Skeletal muscle tissue (tissue), 4 donors: ENCODE results near the gene GSK3B. TPM values are rescaled to one million over a fixed set of nuclear protein-coding genes. Genes with fewer than 3 reads are reported as not detected.

Source experiments
- H3K27ac ChIP-seq: one replicate; pipeline ENCODE4 v1.7.0; 2013; ENCODE audit warnings: mild to moderate bottlenecking, low read depth, low read length, inconsistent platforms
- H3K27me3 ChIP-seq, 3 donors: one replicate each; pipeline ENCODE4 v1.7.0; 2013; ENCODE audit warnings: low read length in 3 of 3; ENCODE audit not compliant: control insufficient read depth in 3 of 3, insufficient read depth in 3 of 3
- H3K36me3 ChIP-seq, 3 donors: one replicate each; pipeline ENCODE4 v1.7.0; 2013; ENCODE audit warnings: low read length in 3 of 3; ENCODE audit not compliant: control insufficient read depth in 3 of 3, insufficient read depth in 3 of 3
- H3K4me1 ChIP-seq, 3 donors: one replicate each; pipeline ENCODE4 v1.7.0; 2013; ENCODE audit warnings: low read length in 3 of 3, mild to moderate bottlenecking in 3 of 3; ENCODE audit not compliant: control insufficient read depth in 3 of 3, insufficient read depth in 3 of 3
- H3K4me3 ChIP-seq, 3 donors: one replicate each; pipeline ENCODE4 v1.7.0; 2013; ENCODE audit warnings: low read length in 3 of 3
- H3K9ac ChIP-seq, 3 donors: one replicate each; pipeline ENCODE4 v1.7.0; 2013; ENCODE audit warnings: low read length in 3 of 3, mild to moderate bottlenecking in 3 of 3, moderate library complexity in 2 of 3, low read depth in 1 of 3
- H3K9me3 ChIP-seq, 3 donors: one replicate each; pipeline ENCODE4 v1.7.0; 2013; ENCODE audit warnings: low read length in 3 of 3; ENCODE audit not compliant: control insufficient read depth in 3 of 3
- total RNA-seq: library from RNA; depleted of rRNA; stranded (reverse); fragments of >200 nt; gene quantifications from one replicate; pipeline ENCODE4 v1.2.3, GENCODE V29; 2014
- donor health status: Osteomylitis.

GSK3B gene
- total RNA-seq, 1 donor from 2014 or later: 30.3 TPM

DNA sequence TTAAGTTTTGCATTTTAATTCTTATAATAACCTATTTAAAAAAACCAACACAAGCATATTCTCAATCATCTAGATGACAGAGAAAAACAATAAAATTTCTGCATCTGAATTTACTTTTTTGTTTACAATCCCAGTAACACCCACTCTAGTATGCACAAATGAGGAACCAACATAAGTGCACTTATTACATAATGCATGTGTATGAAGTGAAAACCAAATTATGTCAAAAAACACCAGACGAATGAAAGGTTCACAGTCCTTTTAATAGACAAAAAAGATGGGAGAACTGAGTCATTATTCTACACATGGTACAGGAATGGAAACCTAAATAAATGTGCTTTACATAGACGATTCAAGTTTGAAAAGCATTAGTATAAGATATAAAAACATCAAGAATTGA lies 220.6 kb downstream of the GSK3B start:
- no peak overlapping the region for H3K4me3 ChIP-seq
- no peaks in the 10 kb centered on the region for H3K36me3 ChIP-seq
- no peak overlapping the region for H3K27ac ChIP-seq
- H3K27me3 ChIP-seq: no peaks in the 10 kb centered on the region
- no peaks in the 10 kb centered on the region for H3K4me1 ChIP-seq
- H3K9me3 ChIP-seq: no peaks in the 10 kb centered on the region
- no peak overlapping the region for H3K9ac ChIP-seq

GRCh38 chr3:119872773-119873172 lies 221.5 kb downstream of the GSK3B start:
- Histone ChIP-seq H3K27ac (no peak overlapping the region), H3K27me3 (no peaks in the 10 kb centered on the region), H3K36me3 (no peaks in the 10 kb centered on the region), H3K4me1 (no peaks in the 10 kb centered on the region), H3K4me3 (no peak overlapping the region), H3K9ac (no peak overlapping the region), H3K9me3 (no peaks in the 10 kb centered on the region)

DNA sequence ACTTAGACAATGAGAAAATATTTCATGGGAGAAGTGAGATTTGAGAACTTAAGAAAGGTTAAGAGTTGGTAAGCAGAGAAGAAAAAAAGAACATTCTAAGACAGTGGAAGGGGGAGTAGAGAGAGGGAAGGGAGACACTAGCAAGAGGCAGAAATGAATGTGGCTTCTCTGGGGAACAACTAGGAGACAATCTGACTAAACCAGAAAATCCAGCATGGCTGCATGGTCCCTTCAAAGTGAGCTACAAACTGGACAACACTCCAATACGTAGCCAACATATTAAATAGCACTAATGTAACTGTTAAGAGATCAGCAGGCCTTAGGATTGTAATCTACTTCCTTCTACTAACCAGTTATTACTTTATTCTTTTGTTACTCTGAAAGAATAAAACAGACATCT lies 222.7 kb downstream of the GSK3B start:
- H3K4me1 ChIP-seq: no peaks in the 10 kb centered on the region
- H3K4me3 ChIP-seq: no peak overlapping the region
- no peak overlapping the region for H3K27ac ChIP-seq
- H3K9ac ChIP-seq: no peak overlapping the region
- H3K27me3 ChIP-seq: no peaks in the 10 kb centered on the region
- no peaks in the 10 kb centered on the region for H3K36me3 ChIP-seq
- H3K9me3 ChIP-seq: no peaks in the 10 kb centered on the region

GRCh38 chr3:119870512-119870911 lies 223.7 kb downstream of the GSK3B start:
- H3K4me3 ChIP-seq: no peak overlapping the region
- H3K36me3 ChIP-seq: no peaks in the 10 kb centered on the region
- H3K9me3 ChIP-seq: no peaks in the 10 kb centered on the region
- H3K9ac ChIP-seq: no peak overlapping the region
- H3K27ac ChIP-seq: no peak overlapping the region
- no peaks in the 10 kb centered on the region for H3K27me3 ChIP-seq
- no peaks in the 10 kb centered on the region for H3K4me1 ChIP-seq

DNA sequence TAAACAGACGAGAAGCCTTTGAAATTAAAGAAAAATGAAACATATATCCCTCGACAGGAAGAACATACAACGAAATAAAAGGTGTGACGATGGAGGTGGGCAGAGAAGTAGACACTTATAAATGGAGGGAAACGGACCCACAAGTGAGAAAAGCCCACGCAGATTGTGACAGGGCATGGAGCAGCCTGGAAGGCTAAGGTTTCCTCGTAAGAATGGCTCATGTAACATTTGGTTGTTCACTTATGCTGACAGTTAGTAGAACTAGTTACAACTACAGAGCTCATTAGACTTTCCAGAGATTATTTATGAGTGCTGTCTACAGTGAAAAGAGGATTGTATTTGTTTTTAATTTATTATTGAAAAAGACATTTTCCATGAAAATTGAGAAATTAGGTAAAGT lies 229.8 kb downstream of the GSK3B start:
- Histone ChIP-seq H3K36me3 (peaks cover 8 to 13% (median 10%) of the 10 kb centered on the region in 3 donors), H3K27me3 (no peaks in the 10 kb centered on the region), H3K9me3 (no peaks in the 10 kb centered on the region), H3K27ac (no peak overlapping the region), H3K9ac (no peak overlapping the region), H3K4me1 (no peaks in the 10 kb centered on the region), H3K4me3 (no peak overlapping the region)

DNA sequence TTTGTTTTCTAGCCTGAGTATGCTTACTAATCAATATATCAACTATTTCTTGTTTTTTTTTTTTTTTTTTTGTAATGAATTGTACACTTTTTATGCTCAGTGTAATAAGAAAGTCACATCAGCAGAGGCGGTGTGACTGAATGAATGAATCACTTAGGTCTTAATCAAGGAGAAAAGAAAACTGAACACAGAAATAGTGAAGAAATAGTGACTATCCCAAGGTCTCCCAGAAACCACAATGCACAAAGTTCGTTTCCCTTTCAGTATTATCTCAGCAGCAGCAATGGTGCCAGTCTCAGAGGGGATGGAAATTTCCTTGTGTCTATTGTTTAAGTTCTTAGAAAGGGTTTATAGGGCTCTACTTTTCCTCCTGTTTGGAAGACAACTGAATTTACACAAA lies 231.6 kb downstream of the GSK3B start:
- no peaks in the 10 kb centered on the region for H3K27me3 ChIP-seq
- H3K9me3 ChIP-seq: no peaks in the 10 kb centered on the region
- peaks cover 8 to 22% (median 17%) of the 10 kb centered on the region in 3 donors for H3K36me3 ChIP-seq
- no peaks in the 10 kb centered on the region for H3K4me1 ChIP-seq
- no peak overlapping the region for H3K4me3 ChIP-seq
- no peak overlapping the region for H3K9ac ChIP-seq
- H3K27ac ChIP-seq: no peak overlapping the region

DNA sequence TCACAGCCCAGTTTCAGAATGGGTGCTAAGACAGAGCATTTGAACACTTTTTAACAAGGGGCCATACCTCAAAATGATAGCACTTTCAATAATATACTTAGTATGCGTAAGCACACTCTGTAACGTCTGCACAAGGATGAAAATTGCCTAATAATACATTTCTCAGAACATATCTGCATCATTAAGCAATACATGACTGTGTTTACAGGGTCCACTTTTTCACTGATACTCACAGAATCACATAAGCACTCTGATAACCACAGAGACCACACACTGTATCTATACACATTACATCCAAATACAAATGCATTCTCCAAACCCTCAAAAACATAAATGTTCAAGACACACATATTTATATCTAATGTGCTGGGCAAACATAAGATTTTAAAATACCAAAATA lies 232.6 kb downstream of the GSK3B start:
- H3K4me1 ChIP-seq: no peaks in the 10 kb centered on the region
- no peaks in the 10 kb centered on the region for H3K27me3 ChIP-seq
- H3K36me3 ChIP-seq: peaks cover 8 to 22% (median 17%) of the 10 kb centered on the region in 3 donors
- no peak overlapping the region for H3K9ac ChIP-seq
- H3K4me3 ChIP-seq: no peak overlapping the region
- H3K9me3 ChIP-seq: no peaks in the 10 kb centered on the region
- no peak overlapping the region for H3K27ac ChIP-seq

- Histone ChIP-seq H3K27ac (no peak overlapping the region), H3K36me3 (peaks cover 8 to 22% (median 17%) of the 10 kb centered on the region in 3 donors), H3K4me3 (no peak overlapping the region), H3K9me3 (no peaks in the 10 kb centered on the region), H3K4me1 (no peaks in the 10 kb centered on the region), H3K27me3 (no peaks in the 10 kb centered on the region), H3K9ac (no peak overlapping the region)
Measured at GRCh38 chr3:119859728-119860127, 234.5 kb downstream of the GSK3B start.

DNA sequence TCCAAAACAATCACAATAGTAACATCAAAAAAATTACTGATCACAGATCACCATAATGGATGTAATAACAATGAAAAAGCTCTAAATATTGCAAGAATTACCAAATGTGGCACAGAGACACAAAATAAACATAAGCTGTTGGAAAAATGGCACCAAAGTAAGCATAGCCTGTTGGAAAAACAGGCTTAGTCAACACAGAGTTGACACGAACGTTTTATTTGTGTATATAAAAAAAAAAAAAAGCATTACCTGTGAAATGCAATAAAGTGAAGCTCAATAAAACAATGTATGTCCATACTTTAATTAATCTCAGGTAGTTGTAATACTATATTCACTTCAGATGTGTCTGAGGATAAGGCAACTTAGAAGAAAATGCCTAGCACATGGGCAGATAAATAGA lies 235.3 kb downstream of the GSK3B start:
- H3K27ac ChIP-seq: no peak overlapping the region
- H3K4me3 ChIP-seq: no peak overlapping the region
- no peak overlapping the region for H3K9ac ChIP-seq
- H3K27me3 ChIP-seq: no peaks in the 10 kb centered on the region
- peaks cover 8 to 22% (median 17%) of the 10 kb centered on the region in 3 donors for H3K36me3 ChIP-seq
- H3K9me3 ChIP-seq: no peaks in the 10 kb centered on the region
- no peaks in the 10 kb centered on the region for H3K4me1 ChIP-seq

DNA sequence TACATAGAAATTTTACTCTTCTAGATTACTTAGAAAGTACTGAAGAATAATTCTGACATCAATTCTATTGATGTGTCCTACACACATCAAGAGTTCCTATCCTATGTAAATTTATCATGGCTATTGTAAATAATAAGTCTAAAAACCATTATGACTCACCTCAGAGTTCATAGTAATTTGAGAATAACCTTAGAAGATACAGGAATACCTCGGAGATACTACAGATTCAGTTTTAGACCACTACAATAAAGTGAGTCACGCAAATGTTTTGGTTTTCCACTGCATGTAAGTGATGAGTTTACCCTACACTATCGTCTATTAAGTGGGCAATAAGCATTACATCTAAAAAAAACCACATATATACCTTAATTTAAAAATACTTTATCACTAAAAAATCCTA lies 237.6 kb downstream of the GSK3B start:
- H3K9me3 ChIP-seq: no peaks in the 10 kb centered on the region
- no peak overlapping the region for H3K27ac ChIP-seq
- H3K4me1 ChIP-seq: no peaks in the 10 kb centered on the region
- no peak overlapping the region for H3K9ac ChIP-seq
- H3K27me3 ChIP-seq: no peaks in the 10 kb centered on the region
- H3K4me3 ChIP-seq: no peak overlapping the region
- peaks cover 0 to 8% (median 7%) of the 10 kb centered on the region in 3 donors for H3K36me3 ChIP-seq

DNA sequence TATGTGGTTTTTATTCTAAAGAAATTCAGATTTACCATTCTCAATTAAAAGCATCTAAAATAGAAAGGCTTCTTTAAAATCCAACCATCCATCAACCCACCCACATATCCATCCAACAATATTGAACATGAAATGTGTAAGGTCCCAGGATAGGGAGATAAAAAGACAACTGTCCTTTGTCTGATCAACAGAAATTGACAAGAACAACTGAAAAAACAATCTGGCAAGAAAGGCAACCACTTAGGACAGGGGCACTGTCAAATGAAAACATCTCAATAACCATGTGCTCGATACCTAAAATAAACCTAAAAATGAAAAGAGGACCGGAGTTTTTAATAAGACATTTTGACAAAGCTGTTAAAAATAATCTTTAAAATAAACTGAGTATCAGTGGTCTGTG lies 245.1 kb downstream of the GSK3B start:
- no peaks in the 10 kb centered on the region for H3K9me3 ChIP-seq
- H3K36me3 ChIP-seq: no peaks in the 10 kb centered on the region
- no peak overlapping the region for H3K9ac ChIP-seq
- no peak overlapping the region for H3K4me3 ChIP-seq
- no peak overlapping the region for H3K27ac ChIP-seq
- no peaks in the 10 kb centered on the region for H3K4me1 ChIP-seq
- no peaks in the 10 kb centered on the region for H3K27me3 ChIP-seq
